ENCODE results near the gene BRD4.

- TF ChIP-seq CTCF (IDR thresholded peaks at IDR 0.05; ENCODE audit: poor library complexity, severe bottlenecking) = no peak
- no peak for TF ChIP-seq POLR2AphosphoS5 (IDR thresholded peaks at IDR 0.05)
- TF ChIP-seq EZH2 (IDR thresholded peaks at IDR 0.05; ENCODE audit: borderline replicate concordance, insufficient read depth, low read length, poor library complexity, severe bottlenecking) = no peak
- no peak for TF ChIP-seq SMC3 (conservative IDR thresholded peaks at IDR 0.05; ENCODE audit: poor library complexity)
Measured at GRCh38 chr19:15371786-15372380, 39.5 kb upstream of the BRD4 start.

Measured in neural cell (in vitro differentiated cells).